LHCN-M2 (cell line): ENCODE measurements around the gene IL31RA. TPM values are rescaled to one million over a fixed set of nuclear protein-coding genes. Genes with fewer than 3 reads are reported as not detected.

Experiments
- DNase-seq: peaks from one replicate; pipeline ENCODE4 v3.0.0-alpha.2; 2012; ENCODE audit warnings: low read depth
- total RNA-seq: library from RNA; depleted of rRNA; stranded (reverse); fragments of >200 nt; gene quantifications from 2 replicates; pipeline ENCODE4 v1.2.3, GENCODE V29; 2014

IL31RA gene
- total RNA-seq, 1 experiment from 2014 or later = 1.4 TPM

DNA sequence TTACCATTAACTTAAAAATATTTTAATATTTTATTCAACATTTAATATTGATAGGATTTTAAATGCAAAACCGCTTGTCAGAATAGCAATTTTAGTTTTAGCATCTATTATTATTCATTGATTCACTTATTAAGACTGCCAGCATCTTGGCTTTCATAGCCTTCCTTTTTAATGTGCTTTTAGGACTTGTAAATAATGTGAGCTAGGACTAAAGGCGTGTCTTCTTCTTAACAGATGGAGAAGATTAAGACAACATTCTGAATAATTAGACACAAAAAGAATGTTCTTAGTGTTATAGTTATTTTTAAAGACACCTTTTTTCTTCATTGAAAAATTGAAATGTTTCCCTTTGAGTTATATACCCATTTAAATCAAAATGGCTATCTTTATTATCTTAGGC is 6.9 kb downstream of the IL31RA start:
- no peak for DNase-seq

- DNase-seq = no peak
These were observed 9.1 kb downstream of the IL31RA start for GRCh38 chr5:55860288-55860687.

- no peak for DNase-seq
These were observed 9.6 kb downstream of the IL31RA start for GRCh38 chr5:55860709-55861108.

DNA sequence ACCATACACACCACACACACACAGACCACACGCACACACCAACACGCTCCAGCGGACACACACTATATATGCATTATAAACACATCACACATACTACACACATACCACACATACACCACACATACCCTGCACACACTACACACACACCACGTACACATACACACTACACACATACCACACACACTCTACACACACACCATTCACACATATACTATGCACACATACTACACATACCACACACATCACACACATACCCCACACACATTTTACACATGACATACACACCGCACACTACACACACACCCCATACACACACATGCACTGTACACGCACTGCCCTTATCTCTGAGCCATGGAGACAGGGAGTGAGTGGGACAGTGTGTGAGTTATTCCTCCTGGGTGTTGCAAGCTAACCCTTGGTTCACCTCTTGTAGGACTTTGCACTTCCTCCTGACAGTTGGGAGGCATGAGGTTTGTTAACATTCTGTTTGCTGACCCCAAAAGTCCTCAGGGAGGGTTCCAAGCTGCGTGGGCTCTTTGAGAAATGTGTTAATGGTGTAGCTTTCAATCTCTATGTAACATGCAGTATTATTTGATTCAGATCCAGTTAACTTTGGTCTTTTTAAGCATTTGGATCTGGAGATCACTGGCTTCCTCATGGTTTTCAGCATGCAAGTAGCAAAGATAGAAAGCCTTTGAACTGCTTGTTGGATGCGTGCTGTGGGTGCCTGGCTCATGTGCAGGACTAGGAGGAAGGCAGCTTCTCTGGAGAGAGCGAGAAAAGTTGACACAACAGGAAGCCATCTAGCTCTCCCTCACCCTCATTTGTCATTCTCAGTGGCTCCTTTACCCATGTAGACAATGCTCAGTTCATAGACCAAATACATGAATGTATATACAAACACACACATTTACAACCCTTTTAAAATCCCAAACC is 13.7 kb downstream of the IL31RA start:
- DNase-seq = no peak

DNA sequence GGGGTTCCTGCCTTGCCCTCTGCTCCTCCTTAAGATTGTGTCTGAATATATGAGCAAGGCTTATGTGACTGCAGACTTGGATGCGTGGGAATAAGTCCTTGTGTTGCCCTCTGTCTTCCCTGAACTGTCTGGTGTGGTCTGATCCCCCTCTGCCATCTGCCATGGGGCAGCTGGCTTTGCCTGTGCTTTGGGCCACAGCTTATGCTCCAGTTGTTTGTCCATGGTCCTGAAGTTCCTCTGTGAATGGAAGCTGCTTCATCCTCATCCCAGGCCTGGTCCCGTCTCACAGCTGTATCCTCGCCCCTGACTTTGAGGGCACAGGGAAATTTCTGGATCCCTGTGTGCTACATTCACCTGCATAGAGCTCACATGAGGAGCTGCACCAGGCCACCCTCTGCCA is 14.7 kb downstream of the IL31RA start:
- DNase-seq = peak; percentile 44

GRCh38 chr5:55866485-55866884 is 15.3 kb downstream of the IL31RA start:
- no peak for DNase-seq

- DNase-seq = no peak
These were observed 15.8 kb downstream of the IL31RA start for GRCh38 chr5:55866934-55867333.

- DNase-seq = peak; percentile 98
These were observed 17.7 kb downstream of the IL31RA start for GRCh38 chr5:55868846-55869245.

GRCh38 chr5:55869847-55870246 is 18.7 kb downstream of the IL31RA start:
- DNase-seq = no peak

GRCh38 chr5:55873234-55873633 is 22.1 kb downstream of the IL31RA start:
- no peak for DNase-seq

GRCh38 chr5:55877655-55878054 is 26.5 kb downstream of the IL31RA start:
- DNase-seq = no peak

- no peak for DNase-seq
These were observed 29.3 kb downstream of the IL31RA start for GRCh38 chr5:55880453-55880852.

GRCh38 chr5:55885359-55885758 is 34.2 kb downstream of the IL31RA start:
- no peak for DNase-seq

DNA sequence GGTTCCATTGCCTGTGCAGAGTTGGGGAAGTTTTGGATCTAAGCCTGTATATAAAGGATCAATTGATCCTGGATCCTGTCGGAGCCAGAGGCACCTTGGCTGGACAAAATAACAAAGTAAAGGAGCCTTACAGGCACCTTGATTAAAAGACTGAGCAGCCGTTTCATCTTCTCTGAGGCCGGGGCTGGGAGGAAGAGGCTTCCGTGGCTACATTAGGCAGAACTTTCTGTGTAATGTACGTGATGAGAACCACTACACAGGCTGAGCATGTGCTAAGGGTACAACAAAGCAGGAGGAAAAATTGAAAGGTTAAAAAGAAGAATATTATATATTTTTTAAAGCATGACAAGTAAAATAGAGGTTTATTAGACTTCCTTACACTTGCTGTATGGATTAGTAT is 37.0 kb downstream of the IL31RA start:
- DNase-seq = no peak

GRCh38 chr5:55892479-55892878 is 41.3 kb downstream of the IL31RA start:
- DNase-seq = no peak

GRCh38 chr5:55894135-55894534 is 43.0 kb downstream of the IL31RA start:
- DNase-seq = no peak

GRCh38 chr5:55895346-55895745 is 44.2 kb downstream of the IL31RA start:
- DNase-seq = no peak

GRCh38 chr5:55896238-55896637 is 45.1 kb downstream of the IL31RA start:
- DNase-seq = no peak

DNA sequence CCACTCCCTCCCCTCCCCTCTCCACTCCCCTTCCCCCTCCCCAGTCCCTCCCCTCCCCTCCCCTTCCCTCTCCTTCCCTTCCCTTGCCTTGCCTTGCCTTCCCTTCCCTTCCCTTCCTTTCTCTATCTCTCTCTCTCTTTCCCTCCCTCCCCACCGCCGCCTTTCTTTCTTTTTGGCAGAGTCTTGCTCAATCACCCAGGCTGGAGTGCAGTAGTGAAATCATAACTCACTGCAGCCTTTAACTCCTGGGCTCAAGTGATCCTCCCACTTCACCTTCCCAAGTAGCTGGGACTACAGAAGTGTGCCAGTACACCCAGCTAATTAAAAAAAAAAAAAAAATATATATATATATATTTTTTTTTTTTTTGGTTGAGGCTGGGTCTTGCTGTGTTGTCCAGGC is 45.5 kb downstream of the IL31RA start:
- DNase-seq = no peak

GRCh38 chr5:55897206-55897894 is 46.2 kb downstream of the IL31RA start:
- DNase-seq = no peak

- DNase-seq = peak; percentile 83
These were observed 46.7 kb downstream of the IL31RA start for GRCh38 chr5:55897905-55898304.

DNA sequence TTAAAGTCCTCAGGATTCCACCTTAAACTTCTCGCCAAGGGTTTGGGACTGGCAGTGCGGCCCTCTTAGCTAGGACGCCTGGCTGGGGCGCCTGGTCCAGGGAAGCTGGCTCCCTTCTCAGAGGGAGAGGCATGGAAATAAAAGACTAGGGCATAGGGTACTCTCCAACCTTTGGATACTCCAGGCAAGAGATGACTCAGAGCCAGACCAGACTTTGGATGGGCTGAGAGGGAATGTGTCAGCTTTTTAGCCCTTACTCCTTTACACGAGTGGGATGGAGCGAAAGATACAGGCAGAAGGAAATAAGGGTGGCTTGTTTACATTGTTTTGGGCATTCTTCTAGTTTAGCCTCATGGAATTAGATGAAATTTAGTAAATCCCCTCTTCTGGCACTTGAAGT is 48.2 kb downstream of the IL31RA start:
- DNase-seq = peak; percentile 37

GRCh38 chr5:55900068-55900467 is 48.9 kb downstream of the IL31RA start:
- no peak for DNase-seq
